SK-N-MC (cell line): Measurements from ENCODE around the gene CRMP1.
A peak's percentile ranks its signal among the peaks of the same experiment; 100 is the strongest.

Experiments used
- DNase-seq: peaks from one replicate; pipeline ENCODE4 v3.0.0-alpha.2; 2011; ENCODE audit warnings: low read depth, low spot score
- H3K27ac ChIP-seq: fragments of 200-600 bp; sonication (generic); 2 replicates; pipeline ENCODE4 v1.5.1; 2016; ENCODE audit warnings: mixed run types
- H3K36me3 ChIP-seq: fragments of 200-600 bp; sonication (generic); 2 replicates; pipeline ENCODE4 v1.6.1; 2017; ENCODE audit warnings: antibody characterized with exemption, low read length, mixed read lengths; ENCODE audit not compliant: insufficient read depth
- H3K4me3 ChIP-seq: fragments of 200-600 bp; sonication (generic); 2 replicates; pipeline ENCODE4 v1.5.1; 2016
- H3K9ac ChIP-seq: fragments of 200-600 bp; sonication (generic); 2 replicates; pipeline ENCODE4 v1.8.0; 2017; ENCODE audit warnings: mixed run types, mixed read lengths; ENCODE audit not compliant: insufficient read length
- H3K9me3 ChIP-seq: fragments of 200-600 bp; sonication (generic); 2 replicates; pipeline ENCODE4 v1.6.1; 2017; ENCODE audit warnings: low read depth, mild to moderate bottlenecking, antibody characterized with exemption, low read length, moderate library complexity, mixed read lengths
- EZH2 ChIP-seq: fragments of 200-600 bp; sonication (generic); IDR thresholded peaks from one replicate; pipeline ENCODE4 v1.6.1; 2017; ENCODE audit warnings: antibody characterized with exemption
- FOXP2 ChIP-seq: optimal IDR thresholded peaks from 2 replicates; pipeline ENCODE3; 2011; ENCODE audit warnings: mild to moderate bottlenecking, moderate library complexity; ENCODE audit not compliant: insufficient read depth; ENCODE audit errors: extremely low read length, control extremely low read depth
- POLR2AphosphoS5 ChIP-seq: IDR thresholded peaks from 2 replicates; pipeline ENCODE4 v1.6.1; 2012; ENCODE audit warnings: mild to moderate bottlenecking, low read depth, low read length, borderline replicate concordance

CRMP1 gene

DNA sequence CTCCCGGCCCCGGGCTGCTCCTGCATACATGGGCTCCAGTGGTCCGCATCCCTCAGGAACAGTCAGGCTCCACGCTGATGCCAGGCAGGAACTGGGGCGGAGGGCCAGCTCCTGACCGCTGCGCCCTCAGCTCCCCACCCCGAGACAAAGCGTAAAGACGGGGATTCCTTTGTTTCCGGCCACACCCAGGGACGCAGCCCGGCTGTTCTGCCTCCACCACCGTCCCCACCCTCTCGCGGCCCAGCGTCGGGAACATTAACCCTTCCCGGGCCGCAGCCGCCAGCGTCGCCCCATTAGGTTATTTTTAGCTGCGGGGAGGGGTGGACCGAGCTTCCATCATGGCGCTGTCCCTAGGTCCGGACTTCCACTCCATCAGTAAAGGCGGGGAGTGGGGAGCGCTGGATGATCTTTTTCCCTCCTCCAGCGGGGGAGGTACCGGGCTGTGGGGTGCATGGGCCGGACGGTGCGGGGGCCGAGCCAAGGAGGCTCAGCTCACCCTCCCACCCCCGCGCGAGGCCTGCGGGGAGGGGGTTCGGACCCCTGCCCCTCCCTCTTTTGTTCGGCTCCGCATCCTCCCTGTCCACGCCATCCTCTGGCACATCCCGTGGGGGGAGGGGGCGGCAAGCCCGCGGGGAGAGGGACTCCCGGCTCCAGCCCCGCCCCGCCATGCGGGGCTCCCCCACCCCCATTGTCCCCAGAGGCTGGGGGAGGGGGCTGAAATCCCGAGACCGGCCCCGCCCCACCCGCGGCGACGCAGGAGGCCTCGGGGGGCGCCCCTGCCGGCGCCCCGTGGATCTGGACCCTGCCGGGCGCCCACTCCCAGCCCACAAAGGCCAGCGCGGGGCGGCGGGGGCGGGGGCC is 5.3 kb downstream of the CRMP1 start:
- Histone ChIP-seq H3K9ac (no peak overlapping the region), H3K27ac (no peak overlapping the region), H3K9me3 (no peaks in the 10 kb centered on the region), H3K4me3 (peak overlapping the region; percentile 66), H3K36me3 (no peaks in the 10 kb centered on the region)
- DNase-seq, result no peak
- TF ChIP-seq EZH2 (no peak), POLR2AphosphoS5 (no peak)

GRCh38 chr4:5887011-5887360 is 5.9 kb downstream of the CRMP1 start:
- Histone ChIP-seq H3K9me3 (no peaks in the 10 kb centered on the region), H3K36me3 (no peaks in the 10 kb centered on the region), H3K4me3 (no peak overlapping the region), H3K9ac (no peak overlapping the region), H3K27ac (no peak overlapping the region)
- TF ChIP-seq POLR2AphosphoS5 (no peak), EZH2 (no peak), FOXP2 (no peak)
- no peak for DNase-seq

GRCh38 chr4:5885733-5886132 is 7.2 kb downstream of the CRMP1 start:
- no peaks in the 10 kb centered on the region for H3K36me3 ChIP-seq
- H3K27ac ChIP-seq, result no peak overlapping the region
- TF ChIP-seq FOXP2 (no peak), POLR2AphosphoS5 (no peak), EZH2 (no peak)
- H3K4me3 ChIP-seq, result no peak overlapping the region
- no peaks in the 10 kb centered on the region for H3K9me3 ChIP-seq
- no peak overlapping the region for H3K9ac ChIP-seq
- DNase-seq, result no peak

DNA sequence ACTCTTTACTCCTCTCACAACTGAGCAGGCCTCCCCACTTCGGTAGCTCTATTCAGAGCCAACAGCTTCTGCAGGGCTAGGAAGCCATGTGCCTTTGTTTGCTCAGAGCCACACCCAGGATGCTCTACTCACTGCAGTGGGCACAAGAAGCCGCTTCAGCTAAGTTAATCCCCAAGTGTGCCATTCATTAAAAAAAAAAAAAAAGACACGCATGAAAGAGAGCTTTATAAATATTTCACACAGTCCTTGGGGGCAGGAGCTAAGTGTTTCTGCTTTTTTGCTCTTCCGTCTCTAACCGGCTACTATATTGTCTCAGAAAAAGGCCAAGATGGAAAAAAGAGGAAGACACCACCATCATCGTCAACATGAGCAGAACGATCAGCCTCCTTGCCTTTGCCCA is 8.1 kb downstream of the CRMP1 start:
- no peak for DNase-seq
- Histone ChIP-seq H3K36me3 (no peaks in the 10 kb centered on the region), H3K9me3 (no peaks in the 10 kb centered on the region), H3K4me3 (no peak overlapping the region), H3K27ac (no peak overlapping the region), H3K9ac (no peak overlapping the region)
- no peak for TF ChIP-seq EZH2
- TF ChIP-seq FOXP2, result no peak
- no peak for TF ChIP-seq POLR2AphosphoS5

- Histone ChIP-seq H3K9me3 (no peaks in the 10 kb centered on the region), H3K9ac (no peak overlapping the region), H3K27ac (no peak overlapping the region), H3K36me3 (no peaks in the 10 kb centered on the region), H3K4me3 (no peak overlapping the region)
- TF ChIP-seq POLR2AphosphoS5, result no peak
- TF ChIP-seq FOXP2, result no peak
- no peak for TF ChIP-seq EZH2
- no peak for DNase-seq
Observed at GRCh38 chr4:5883916-5884315, 9.0 kb downstream of the CRMP1 start.

DNA sequence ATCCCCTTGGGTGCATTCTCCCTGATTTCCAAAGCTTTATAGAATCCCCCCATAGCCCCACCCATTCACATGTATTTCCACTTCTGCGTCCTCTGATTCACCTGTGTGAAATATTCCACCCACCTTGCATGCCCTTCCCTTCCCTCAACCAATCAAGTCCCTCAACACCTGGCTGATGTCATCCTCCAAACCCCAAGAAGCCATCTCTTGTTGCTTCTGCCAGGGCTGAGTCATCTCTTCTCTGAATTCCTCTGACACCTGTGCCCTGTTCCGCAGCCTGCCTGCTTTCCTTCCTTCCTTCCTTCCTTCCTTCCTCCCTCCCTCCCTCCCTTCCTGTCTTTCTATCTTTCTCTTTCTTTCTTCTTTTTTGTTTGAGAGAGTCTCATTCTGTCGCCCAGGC is 9.9 kb downstream of the CRMP1 start:
- TF ChIP-seq EZH2 (no peak), FOXP2 (no peak), POLR2AphosphoS5 (no peak)
- no peak overlapping the region for H3K9ac ChIP-seq
- no peak overlapping the region for H3K4me3 ChIP-seq
- no peaks in the 10 kb centered on the region for H3K9me3 ChIP-seq
- no peaks in the 10 kb centered on the region for H3K36me3 ChIP-seq
- no peak overlapping the region for H3K27ac ChIP-seq
- no peak for DNase-seq

DNA sequence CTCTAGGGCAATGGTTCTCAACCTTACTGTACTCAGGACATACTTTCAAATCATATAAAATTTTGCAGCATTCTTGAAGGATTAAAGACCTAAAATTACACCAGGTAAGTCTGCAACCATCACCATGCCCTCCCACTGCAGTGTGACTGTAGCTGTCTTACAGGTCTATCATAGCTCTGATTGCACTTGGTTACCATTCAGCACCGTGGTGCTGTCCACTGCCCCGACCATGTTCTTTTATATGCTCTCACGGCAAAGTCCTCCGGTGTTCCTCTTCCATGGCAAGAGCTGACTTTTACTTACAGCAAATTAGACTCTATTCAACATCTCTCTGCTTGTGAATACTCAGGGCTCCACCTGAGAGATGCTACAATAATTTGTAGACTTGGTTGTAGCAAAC is 11.5 kb downstream of the CRMP1 start:
- no peak overlapping the region for H3K27ac ChIP-seq
- DNase-seq, result no peak
- H3K9me3 ChIP-seq, result no peaks in the 10 kb centered on the region
- H3K9ac ChIP-seq, result no peak overlapping the region
- H3K36me3 ChIP-seq, result no peaks in the 10 kb centered on the region
- TF ChIP-seq POLR2AphosphoS5, result no peak
- TF ChIP-seq FOXP2, result no peak
- TF ChIP-seq EZH2, result no peak
- H3K4me3 ChIP-seq, result no peak overlapping the region

GRCh38 chr4:5878359-5878758 is 14.5 kb downstream of the CRMP1 start:
- no peak overlapping the region for H3K27ac ChIP-seq

DNA sequence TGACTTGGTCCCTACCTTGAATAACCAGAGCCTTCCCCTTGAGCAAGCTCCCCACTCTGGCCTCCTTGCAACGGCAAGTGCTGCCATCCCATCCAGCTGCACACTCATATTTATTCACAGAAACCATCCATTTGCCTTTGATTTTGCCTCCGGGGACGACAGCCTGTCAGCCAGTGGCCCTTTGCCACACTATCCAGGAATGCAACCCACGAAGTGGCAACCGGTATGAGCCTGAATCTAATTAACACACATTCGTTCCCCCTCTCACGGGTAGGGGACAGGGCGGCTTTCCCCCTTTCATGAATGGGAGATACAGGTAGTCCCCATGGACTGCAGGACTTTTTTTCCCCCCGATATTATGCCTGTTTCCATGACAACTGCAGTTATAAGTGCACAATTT is 15.5 kb downstream of the CRMP1 start:
- H3K36me3 ChIP-seq, result no peaks in the 10 kb centered on the region
- H3K9me3 ChIP-seq, result no peaks in the 10 kb centered on the region
- H3K27ac ChIP-seq, result no peak overlapping the region
- TF ChIP-seq FOXP2 (no peak), POLR2AphosphoS5 (no peak), EZH2 (no peak)
- no peak for DNase-seq
- no peak overlapping the region for H3K9ac ChIP-seq
- H3K4me3 ChIP-seq, result no peak overlapping the region

More at GRCh38 chr4:5878359-5878758, 14.5 kb downstream of the CRMP1 start:
- Histone ChIP-seq H3K9ac (no peak overlapping the region), H3K9me3 (no peaks in the 10 kb centered on the region), H3K4me3 (no peak overlapping the region), H3K36me3 (no peaks in the 10 kb centered on the region)
- DNase-seq, result no peak
- TF ChIP-seq FOXP2 (no peak), EZH2 (no peak), POLR2AphosphoS5 (no peak)
